Dermis microvascular lymphatic vessel endothelial cell (primary cell): Measurements from ENCODE around the gene RALGAPB. TPM values are rescaled to one million over a fixed set of nuclear protein-coding genes. Genes with fewer than 3 reads are reported as not detected.
A peak's percentile ranks its signal among the peaks of the same experiment; 100 is the strongest.
"Not testable (repeated sequence)": the region's sequence is repeated elsewhere in the genome, so short reads cannot be mapped to it uniquely, and the experiment has no call there.

Source experiments
- DNase-seq, 2 donors: peaks; one replicate each; pipeline versions ENCODE4 v3.0.0 to v3.0.0-alpha.2; 2010; ENCODE audit warnings: low read depth in 2 of 2
- total RNA-seq: library from RNA; depleted of rRNA; stranded (reverse); fragments of >200 nt; gene quantifications from 2 replicates; pipeline ENCODE4 v1.2.1, GENCODE V29; 2014

The RALGAPB gene
- total RNA-seq, 1 donor from 2014 or later = 16.3 TPM

- DNase-seq = peak; percentile 47 to 76
Measured at GRCh38 chr20:38485041-38485440, 12.4 kb downstream of the RALGAPB start.

- DNase-seq = no peak
Measured at GRCh38 chr20:38489181-38489580, 16.5 kb downstream of the RALGAPB start.

- no peak for DNase-seq
Measured at GRCh38 chr20:38497246-38497935, 24.7 kb downstream of the RALGAPB start.

GRCh38 chr20:38498909-38499308 is 26.3 kb downstream of the RALGAPB start:
- DNase-seq = no peak

GRCh38 chr20:38499366-38499765 is 26.7 kb downstream of the RALGAPB start:
- no peak for DNase-seq

- DNase-seq = no peak
Measured at GRCh38 chr20:38501858-38502436, 29.3 kb downstream of the RALGAPB start.

GRCh38 chr20:38504368-38505090 is 31.9 kb downstream of the RALGAPB start:
- no peak for DNase-seq

GRCh38 chr20:38505091-38505455 is 32.4 kb downstream of the RALGAPB start:
- DNase-seq = no peak

GRCh38 chr20:38511726-38512125 is 39.1 kb downstream of the RALGAPB start:
- not testable (repeated sequence) for DNase-seq

GRCh38 chr20:38514185-38514584 is 41.5 kb downstream of the RALGAPB start:
- DNase-seq = no peak

GRCh38 chr20:38514947-38515346 is 42.3 kb downstream of the RALGAPB start:
- DNase-seq = no peak

- DNase-seq = no peak
Measured at GRCh38 chr20:38515631-38516030, 43.0 kb downstream of the RALGAPB start.

- no peak for DNase-seq
Measured at GRCh38 chr20:38519426-38519825, 46.8 kb downstream of the RALGAPB start.

- no peak for DNase-seq
Measured at GRCh38 chr20:38520261-38520660, 47.6 kb downstream of the RALGAPB start.

- no peak for DNase-seq
Measured at GRCh38 chr20:38523697-38524096, 51.1 kb downstream of the RALGAPB start.

GRCh38 chr20:38528167-38528566 is 55.5 kb downstream of the RALGAPB start:
- no peak for DNase-seq

- no peak for DNase-seq
Measured at GRCh38 chr20:38531021-38531420, 58.4 kb downstream of the RALGAPB start.

- DNase-seq = no peak
Measured at GRCh38 chr20:38534756-38535155, 62.1 kb downstream of the RALGAPB start.

GRCh38 chr20:38536310-38536709 is 63.7 kb downstream of the RALGAPB start:
- no peak for DNase-seq

- no peak for DNase-seq
Measured at GRCh38 chr20:38537176-38537575, 64.5 kb downstream of the RALGAPB start.

GRCh38 chr20:38538789-38539188 is 66.1 kb downstream of the RALGAPB start:
- DNase-seq = no peak

GRCh38 chr20:38543014-38543906 is 70.6 kb downstream of the RALGAPB start:
- no peak for DNase-seq
